Forelimb muscle (tissue), 1 donor: ENCODE results near the gene PPP6R3. TPM values are rescaled to one million over a fixed set of nuclear protein-coding genes. Genes with fewer than 3 reads are reported as not detected.
"Not testable (repeated sequence)": the region's sequence is repeated elsewhere in the genome, so short reads cannot be mapped to it uniquely, and the experiment has no call there.

Source experiments
- DNase-seq: peaks from one replicate; pipeline ENCODE4 v3.0.0-alpha.2; 2013; ENCODE audit warnings: low read depth
- polyA plus RNA-seq: library from polyadenylated mRNA; unstranded; fragments of 120-200 nt; gene quantifications from one replicate; pipeline ENCODE4 v1.2.1, GENCODE V29; 2013; ENCODE audit not compliant: insufficient read length

The PPP6R3 gene
- polyA plus RNA-seq, 1 donor = 61.9 TPM

DNA sequence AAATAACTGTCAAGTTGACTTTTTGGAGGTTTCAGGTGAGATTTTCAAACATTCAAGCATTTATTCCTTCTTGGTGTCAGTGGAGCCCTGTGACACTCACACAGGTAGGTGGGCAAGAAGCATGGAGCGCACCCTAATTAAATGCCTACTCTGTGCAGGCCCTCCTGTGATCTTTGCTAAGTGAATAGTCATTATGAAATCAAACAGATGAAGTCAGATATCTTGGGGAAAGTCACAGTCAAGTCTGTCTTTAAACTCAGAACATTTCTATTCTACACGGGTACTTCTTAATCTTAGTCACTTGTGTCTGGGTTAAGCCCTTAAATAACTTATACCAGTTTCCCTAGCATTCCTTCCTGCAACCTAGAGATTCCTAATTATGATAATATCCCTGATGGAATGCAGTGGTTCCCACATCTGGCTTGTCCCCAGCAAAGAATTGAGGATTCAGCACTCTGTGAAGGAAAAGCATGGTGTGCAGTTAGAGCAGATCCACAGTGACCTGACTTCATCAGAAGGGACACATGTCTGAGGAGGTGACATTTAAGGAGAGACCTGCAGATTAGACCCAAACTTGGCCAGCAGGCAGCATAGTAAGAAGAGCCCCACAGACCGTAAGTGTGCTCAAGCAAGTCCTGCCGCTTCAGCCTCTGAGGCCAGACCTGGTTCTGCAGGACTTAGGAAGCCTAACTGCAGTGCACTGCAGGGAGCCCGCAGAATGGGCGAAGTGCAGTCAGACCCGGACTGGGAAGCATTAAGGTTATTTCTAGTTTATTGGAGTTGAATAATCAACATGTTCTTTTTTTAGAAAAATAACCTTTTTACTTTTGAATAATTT lies 138.5 kb downstream of the PPP6R3 start:
- no peak for DNase-seq

DNA sequence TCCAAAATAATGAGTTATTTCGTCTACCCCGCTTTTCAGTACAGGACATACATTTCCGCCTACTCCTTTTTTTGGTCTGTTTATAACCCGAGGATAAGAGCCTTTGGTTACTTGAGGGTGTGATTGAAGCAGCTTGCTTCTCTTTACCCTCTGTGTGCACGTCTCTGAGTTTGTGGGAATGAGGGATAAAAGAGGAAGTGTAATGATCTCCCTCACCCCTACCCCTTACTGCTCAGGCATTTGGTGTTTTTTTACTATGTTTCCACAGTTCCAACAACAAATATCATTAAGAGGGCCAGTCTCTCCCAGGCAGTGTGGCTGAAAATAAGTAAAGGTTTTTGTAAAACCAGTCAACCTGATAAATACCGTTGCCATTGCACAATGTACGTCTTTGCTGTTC lies 140.6 kb downstream of the PPP6R3 start:
- DNase-seq = no peak

DNA sequence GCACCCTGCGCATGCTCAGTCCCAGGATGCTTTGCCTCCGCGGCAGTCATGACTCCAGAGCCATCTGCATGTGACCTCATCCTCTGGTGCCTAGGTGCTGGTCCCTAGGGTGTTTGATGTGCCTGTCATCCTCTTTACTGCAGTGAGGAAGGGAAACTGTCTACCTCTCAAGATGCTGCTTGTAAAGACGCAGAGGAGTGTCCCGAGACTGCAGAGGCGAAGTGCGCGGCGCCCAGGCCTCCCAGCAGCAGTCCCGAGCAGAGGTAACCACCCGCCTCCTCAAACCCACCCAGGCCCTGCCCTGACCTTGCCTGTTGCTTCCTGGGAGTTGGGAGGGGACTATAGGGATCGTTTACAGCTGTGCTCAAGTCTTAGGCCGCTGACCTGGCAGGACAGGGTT lies 149.2 kb downstream of the PPP6R3 start:
- DNase-seq = no peak

DNA sequence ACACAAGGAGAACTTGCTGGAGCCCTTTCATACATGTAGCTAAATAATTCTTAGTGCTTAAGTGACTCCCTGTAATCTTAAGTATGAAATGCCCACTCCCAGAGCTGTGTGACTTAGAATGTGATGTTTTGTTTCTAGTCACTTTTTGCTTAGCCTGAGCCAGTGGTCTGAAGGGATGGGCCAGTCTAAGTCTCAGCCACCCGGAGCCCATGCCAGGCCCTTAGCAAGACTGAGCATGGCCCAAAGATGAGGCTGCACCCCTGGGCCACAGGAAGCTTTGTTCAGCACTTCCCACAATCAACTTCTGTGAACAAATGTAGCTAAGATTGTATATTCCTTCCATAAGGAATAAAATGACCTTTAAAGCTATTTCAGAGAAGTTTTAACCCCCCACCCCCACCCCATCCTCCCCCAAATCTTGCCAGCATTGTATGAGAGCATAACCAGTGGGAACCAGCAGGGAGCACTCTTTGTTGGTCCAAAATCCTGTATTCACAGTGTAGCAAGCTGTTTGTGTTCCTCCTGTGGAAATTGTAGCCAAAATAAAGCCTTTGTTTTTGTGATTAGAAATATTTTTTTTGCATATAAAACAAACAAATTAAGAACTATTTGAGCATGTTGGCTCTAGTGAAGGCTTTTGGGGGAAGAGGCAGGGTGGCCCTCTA lies 150.0 kb downstream of the PPP6R3 start:
- DNase-seq = no peak

DNA sequence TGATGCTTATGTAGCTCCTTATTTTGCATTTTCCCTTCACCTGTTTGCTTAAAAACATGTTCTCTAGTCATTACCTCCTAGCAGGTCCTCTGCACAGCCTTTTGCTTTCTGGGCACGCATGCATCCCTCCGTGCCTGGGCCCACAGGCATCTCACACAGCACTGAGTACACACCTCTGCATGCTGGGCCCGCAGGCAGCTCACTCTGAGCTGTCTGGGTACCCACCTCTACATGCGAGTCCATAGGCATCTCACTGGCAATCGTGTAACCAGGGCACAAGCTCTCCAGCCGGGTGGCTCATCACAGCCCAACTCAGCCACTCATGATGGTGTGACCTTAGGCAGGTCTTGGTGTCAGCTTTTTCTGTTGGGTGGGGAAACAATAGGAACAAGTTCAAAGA lies 155.1 kb downstream of the PPP6R3 start:
- no peak for DNase-seq

DNA sequence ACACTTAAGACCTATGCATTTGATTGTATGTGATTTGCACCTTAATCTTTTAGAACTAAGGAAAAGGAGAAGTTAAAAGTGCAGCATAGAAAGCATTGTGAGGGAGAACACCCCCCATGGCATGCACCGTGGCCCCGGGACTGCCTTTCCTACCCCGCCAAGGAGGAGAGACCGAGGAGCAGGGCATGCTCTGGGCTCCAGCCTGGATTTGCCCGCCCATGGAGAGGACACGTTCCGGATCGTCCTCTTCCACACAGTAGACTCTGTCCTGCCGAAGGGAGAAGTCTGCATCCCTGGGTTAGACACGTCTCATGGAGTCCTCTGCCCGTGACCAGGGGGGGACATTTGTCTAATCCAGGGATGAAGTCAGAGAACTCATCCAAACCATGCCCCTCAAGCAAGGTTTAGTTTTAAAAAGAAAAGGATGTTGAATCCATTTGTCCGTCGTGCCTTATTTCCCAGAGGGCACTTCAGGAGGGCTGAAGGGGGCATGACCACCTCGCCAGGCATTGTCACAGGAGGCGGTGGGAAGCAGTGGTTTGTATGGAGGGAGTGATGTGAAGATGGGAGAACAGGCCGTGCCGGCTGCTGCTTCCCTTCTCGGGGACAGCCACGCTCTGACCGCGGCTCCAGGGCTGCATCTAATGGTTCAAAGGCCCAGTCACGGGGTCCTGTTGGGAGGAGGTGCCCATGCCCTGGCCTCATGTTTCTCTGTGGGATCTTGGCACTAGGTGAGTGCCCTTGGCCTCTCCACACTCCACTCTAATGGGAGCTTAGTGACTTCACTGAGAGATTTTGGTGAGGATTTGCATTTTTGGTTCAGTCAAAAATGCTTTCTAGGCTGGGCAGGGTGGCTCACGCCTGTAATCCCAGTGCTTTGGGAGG lies 157.6 kb downstream of the PPP6R3 start:
- no peak for DNase-seq

DNA sequence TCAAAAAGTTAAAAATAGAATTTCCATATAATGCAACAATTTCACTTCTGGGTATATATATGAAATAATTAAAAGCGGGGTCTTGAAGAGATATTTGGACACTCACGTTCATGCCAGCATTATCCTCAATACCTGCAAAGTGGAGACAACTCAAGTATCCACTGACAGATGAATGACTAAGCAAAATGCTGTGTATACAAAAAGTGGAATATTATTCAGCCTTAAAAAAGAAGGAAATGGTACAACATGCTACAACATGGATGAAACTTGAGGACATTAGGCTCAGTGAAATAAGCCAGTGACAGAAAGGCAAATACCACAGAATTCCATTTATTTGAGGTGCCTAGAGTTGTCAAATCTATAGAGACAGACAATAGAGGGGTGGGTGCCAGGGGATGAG lies 161.3 kb downstream of the PPP6R3 start:
- no peak for DNase-seq

DNA sequence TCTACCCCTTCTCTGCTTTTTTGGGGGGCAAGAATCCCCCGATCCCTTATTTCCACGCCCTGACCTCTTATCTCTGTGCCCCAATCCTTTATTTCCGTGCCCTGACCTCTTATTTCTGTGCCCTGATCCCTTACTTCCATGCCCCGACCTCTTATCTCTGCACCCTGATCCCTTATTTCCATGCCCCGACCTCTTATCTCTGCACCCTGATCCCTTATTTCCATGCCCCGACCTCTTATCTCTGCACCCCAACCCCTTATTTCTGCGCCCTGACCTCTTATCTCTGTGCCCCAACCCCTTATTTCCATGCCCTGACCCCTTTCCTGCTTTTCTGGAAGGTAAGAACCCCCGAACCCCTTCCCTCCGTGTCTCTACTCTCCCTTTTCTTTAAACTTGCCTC lies 163.2 kb downstream of the PPP6R3 start:
- DNase-seq = not testable (repeated sequence)

DNA sequence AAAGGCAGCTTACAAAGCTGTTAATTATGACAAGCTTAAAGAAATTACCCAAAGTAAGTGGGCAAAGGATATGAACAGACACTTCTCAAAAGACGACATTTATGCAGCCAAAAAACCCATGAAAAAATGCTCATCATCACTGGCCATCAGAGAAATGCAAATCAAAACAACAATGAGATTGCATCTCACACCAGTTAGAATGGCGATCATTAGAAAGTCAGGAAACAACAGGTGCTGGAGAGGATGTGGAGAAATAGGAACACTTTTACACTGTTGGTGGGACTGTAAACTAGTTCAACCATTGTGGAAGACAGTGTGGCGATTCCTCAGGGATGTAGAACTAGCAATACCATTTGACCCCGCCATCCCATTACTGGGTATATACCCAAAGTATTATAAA lies 164.5 kb downstream of the PPP6R3 start:
- DNase-seq = not testable (repeated sequence)

DNA sequence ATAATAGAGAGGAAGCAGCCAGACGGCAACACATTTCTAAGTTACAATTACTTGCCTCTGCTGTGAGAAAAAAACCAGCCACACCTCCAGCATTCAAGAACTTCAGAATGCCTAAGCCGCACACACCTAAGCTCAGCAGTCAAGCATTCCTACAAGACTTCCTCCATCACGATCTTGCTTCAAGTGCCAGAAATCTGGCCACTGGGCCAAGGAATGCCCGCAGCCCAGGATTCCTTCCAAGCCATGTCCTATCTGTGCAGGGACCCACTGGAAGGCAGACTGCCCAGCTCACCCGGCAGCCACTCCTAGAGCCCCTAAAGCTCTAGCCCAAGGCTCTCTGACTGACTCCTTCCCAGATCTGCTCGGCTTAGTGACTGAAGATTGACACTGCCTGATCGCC lies 165.7 kb downstream of the PPP6R3 start:
- not testable (repeated sequence) for DNase-seq

DNA sequence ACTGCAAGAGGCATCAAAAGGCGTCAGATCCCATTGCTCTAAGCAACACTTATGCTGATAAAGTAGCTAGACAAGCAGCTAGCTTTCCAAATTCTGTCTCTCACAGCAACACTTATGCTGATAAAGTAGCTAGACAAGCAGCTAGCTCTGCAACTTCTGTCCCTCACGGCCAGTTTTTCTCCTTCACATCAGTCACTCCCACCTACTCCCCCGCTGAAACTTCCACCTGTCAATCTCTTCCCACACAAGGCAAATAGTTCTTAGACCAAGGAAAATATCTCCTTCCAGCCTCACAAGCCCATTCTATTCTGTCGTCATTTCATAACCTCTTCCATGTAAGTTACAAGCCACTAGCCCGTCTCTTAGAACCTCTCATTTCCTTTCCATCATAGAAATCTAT lies 168.3 kb downstream of the PPP6R3 start:
- DNase-seq = not testable (repeated sequence)

DNA sequence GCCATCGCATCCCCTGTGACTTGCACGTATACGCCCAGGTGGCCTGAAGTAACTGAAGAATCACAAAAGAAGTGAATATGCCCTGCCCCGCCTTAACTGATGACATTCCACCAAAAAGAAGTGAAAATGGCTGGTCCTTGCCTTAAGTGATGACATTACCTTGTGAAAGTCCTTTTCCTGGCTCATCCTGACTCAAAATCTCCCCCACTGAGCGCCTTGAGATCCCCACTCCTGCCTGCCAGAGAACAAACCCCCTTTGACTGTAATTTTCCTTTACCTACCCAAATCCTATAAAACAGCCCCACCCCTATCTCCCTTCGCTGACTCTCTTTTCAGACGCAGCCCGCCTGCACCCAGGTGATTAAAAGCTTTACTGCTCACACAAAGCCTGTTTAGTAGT lies 171.8 kb downstream of the PPP6R3 start:
- not testable (repeated sequence) for DNase-seq

DNA sequence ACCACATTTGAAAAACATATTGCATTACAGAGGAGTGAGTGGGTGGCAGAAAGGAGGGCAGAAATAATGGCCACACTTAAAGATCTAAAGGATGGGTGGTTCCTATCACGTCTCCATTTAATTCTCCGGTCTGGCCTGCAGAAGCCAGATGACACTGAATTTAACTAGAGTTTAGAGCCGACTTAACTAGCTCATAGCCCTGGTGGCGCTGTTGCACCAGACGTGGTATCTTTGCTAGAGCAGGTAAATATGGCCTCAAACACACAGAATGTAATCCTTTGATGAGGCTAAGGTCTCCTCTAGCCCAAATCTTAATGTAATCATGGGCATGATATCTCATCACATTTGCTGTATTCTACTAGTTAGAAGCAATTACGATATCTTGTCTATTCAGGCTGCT lies 172.2 kb downstream of the PPP6R3 start:
- DNase-seq = no peak

DNA sequence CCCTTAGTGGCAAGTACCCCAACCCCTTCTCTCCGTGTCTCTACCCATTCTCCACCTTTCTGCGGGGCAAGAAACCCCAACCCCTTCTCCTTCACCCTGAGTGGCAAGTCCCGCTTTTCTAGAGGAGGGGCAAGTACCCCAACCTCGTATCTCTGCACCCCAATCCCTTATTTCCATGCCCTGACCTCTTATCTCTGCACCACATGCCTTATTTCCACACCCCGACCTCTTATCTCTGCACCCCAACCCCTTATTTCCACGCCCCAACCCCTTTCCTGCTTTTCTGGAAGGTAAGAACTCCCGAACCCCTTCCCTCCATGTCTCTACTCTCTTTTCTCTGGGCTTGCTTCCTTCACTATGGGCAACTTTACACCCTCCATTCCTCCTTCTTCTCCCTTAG lies 174.1 kb downstream of the PPP6R3 start:
- DNase-seq = not testable (repeated sequence)

DNA sequence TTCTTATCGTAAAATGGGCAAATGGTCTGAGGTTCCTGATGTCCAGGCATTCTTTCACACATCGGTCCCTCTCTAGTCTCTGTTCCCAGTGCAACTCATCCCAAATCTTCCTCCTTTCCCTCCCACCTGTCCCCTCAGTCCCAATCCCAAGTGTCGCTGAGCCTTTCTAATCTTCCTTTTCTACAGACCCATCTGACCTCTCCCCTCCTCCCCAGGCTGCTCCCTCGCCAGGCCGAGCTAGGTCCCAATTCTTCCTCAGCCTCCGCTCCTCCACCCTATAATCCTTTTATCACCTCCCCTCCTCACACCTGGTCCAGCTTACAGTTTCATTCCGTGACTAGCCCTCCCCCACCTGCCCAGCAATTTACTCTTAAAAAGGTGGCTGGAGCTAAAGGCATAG lies 174.6 kb downstream of the PPP6R3 start:
- not testable (repeated sequence) for DNase-seq

DNA sequence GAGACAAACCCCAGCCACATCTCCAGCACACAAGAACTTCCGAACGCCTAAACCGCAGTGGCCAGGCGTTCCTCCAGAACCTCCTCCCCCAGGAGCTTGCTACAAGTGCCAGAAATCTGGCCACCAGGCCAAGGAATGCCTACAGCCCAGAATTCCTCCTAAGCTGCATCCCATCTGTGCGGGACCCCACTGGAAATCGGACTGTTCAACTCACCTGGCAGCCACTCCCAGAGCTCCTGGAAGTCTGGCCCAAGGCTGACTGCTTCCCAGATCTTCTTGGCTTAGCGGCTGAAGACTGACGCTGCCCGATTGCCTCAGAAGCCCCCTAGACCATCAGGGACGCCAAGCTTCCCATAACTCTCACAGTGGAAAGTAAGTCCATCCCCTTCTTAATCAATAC lies 175.3 kb downstream of the PPP6R3 start:
- not testable (repeated sequence) for DNase-seq

DNA sequence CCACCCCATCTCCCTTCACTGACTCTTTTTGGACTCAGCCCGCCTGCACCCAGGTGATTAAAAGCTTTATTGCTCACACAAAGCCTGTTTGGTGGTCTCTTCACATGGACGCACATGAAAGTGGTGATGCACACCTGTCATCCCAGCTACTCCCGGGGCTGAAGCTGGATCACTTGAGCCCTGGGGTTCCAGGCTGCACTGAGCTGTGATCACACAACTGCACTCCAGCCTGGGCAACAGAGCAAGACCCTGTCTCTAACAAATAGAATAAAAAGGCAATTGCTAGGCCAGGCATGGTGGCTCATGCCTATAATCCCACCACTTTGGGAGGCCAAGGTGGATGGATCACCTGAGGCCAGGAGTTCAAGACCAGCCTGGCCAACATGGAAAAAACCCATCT lies 178.8 kb downstream of the PPP6R3 start:
- not testable (repeated sequence) for DNase-seq

DNA sequence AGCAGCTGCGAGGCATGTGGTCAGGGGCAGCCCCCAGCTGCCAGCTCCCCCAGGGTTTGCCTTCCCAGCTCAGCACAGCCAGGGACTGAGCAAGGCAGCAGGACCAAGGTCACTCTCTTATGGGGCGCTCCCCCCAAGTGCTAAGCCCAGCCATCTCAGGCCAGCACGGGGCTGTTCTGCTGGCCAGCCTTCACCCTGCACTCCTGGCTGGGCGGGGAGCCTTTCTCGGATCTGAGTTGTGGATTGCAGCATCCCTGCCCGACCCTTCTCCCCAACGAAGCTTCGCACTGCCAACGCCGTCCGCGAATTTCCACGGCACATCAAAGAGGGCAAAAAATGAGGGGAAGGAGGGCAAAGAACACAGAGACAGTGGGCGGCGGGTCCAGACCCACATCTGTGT lies 181.3 kb downstream of the PPP6R3 start:
- no peak for DNase-seq

DNA sequence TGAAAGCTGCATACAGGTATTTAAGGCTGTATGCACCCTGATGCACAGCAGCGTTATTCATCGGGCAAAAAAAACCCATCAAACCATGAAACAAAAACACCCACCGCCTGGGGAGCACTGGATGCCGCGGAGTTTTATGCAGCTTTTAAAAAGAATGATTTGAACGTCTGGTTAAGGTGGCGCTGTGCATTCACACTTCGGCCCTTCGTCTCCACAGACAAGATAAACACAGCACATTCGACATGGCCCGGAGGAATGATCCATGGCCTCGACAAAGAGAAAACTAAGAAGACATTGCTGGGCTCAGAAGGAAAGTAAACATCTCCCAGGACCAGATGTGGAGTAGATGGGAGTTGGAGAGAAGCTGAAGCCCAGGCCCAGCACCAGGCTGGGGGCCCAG lies 183.0 kb downstream of the PPP6R3 start:
- no peak for DNase-seq

DNA sequence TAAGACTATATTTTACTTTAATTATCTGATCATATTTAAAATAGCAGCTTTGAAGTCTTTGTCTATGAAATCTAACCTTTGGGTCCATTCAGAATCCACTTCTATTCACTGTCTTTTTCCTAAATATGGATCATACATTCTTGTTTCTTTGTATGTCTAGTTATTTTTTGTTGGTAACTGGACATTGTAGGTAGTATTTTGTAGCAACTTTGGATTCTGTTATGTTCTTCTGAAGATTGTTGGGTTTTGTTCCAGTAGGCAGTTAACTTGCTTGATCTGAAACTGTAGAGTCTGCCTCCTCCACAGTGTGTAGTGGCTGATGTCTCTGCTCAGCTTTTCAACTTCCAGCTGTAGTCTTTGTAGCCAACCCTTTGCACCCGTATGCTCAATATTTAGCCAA lies 186.3 kb downstream of the PPP6R3 start:
- no peak for DNase-seq

DNA sequence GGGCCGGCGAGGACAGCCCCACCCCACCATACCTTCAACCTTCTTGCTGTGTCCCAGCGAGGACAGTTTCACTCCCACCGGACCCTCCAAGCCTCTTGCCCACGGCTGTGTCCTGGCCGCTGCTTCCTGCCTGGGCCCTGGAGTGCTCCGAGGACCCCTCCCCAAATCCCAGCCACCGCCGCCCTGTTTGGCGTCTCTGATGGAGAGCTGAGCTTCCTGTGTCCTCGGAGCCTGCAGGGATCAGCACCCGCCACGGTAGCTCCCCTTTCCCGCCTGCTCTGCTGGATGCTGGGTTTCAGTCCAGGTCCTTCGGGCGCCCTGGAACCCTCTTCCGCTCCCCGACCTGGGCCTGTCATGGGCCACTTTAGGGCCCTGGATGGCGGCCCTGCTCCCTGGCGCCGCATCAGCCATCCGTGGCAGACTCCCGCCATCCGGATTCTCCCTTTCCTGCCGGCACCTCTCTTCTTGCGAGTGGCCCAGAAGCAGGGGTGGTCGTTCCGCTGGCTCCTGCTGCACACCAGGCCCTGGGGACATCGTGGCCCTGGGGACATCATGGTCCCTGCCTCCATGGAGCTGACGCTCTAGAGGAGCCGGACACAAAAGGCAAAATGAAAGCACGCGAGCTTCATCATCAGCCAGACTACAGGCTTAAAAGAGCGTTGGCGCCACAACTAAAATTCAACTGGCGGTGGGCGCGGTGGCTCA lies 189.5 kb downstream of the PPP6R3 start:
- DNase-seq = no peak

DNA sequence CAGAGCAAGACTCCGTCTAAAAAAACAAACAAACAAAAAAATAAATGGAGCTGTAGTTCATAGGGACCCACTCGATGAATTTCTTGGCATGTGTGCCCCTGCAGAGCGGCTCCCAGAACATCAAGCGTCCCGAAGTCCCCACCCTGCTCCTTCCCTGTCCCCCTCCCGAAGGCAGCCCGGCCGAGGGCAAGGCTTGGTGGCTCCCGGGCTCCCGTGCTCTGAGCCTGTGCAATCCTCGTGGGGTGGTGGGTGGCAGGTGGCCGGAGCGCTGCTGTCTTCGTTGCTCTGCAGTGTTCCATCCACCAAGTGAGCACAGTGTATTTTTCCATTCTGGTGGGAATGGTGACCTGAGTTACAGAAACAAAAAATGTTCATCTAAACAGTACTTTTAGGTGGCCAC lies 190.2 kb downstream of the PPP6R3 start:
- DNase-seq = no peak
